HG03558 (cell line): ENCODE measurements around the gene FBXO27.
"Not testable (repeated sequence)": the region's sequence is repeated elsewhere in the genome, so short reads cannot be mapped to it uniquely, and the experiment has no call there.

Experiments
- ATAC-seq: cut with Tn5 transposase; IDR thresholded peaks from one replicate; pipeline ENCODE4 v1.9.1; 2021; ENCODE audit warnings: moderate number of reproducible peaks; ENCODE audit not compliant: unreplicated experiment; ENCODE audit errors: extremely low read depth

The FBXO27 gene

DNA sequence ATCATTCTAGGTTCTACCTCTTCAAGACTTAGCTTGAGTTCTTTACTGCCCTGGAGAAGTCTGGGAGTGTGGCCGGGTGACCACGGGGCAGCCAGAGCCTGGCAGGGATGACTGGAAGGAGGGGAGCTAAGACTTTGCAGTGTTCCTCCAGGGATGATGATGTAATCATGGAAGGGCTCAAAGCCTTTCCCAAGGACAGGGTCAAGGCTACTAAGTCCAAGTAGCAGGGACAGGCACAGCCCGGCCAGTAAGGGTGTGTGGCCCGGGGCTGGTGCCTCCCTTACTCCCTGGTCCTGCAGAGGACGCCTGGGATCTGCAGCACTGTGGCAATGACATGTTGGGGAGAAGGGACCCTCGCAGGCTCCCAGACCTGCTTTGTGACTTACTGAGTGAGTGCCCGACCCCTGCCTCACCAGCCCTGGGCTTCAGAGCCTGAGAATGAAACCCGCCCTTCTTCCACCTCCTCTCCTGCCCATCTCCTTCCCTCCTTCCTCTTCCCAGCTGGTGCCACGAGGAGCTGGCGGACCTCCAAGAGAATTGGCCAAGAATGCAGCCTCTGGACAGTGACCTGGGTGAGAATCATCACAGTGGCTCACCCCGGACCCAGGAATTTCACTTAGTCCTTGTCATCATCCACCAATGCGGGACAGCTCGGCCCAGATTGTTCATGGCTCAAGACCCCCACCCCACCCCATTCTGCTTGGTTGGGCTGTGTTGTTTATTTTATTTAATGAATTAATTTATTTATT, 41.2 kb downstream of the FBXO27 start:
- ATAC-seq: no peak

DNA sequence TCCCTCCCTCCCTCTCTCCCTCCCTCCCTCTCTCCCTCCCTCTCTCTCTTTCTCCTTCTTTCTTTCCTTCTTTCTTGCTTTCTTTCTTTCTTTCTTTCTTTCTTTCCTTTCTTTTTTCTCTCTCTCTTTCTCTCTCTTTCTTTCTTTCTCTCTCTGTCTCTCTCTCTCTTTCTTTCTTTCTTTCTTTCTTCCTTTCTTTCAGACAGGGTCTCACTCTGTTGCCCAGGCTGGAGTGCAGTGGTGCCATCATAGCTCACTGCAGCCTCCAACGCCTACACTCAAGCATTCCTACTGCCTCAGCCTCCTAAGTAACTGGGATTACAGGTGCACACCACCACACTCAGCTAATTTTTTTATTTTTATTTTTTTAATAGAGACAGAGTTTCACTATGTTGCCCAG, 42.7 kb downstream of the FBXO27 start:
- not testable (repeated sequence) for ATAC-seq

DNA sequence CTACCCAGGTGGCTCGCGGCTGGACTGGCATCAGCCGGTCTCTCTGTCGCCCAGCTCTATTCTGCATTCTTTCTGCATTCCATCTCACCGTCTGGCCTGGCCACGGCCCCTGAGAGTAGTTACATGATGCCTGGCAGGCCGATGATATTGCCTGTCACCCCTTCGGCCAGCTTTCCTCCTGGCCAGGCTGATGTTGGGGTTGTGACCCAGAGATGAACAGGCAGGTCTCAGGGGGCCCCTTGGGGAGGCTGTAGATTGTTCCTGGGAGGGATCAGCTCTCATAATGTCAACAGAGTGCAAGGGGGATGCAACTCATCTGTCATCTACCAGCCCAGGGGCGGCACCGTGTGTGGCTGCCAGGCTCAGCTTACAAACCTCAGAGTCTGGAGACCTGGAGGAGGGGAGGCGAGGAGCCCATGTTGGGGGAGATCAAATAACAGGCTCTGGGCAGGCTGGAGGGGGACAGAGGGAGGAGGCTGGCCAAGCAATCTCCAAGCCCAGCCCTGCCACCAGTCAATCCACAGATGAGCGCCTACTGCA, 43.2 kb downstream of the FBXO27 start:
- no peak for ATAC-seq

DNA sequence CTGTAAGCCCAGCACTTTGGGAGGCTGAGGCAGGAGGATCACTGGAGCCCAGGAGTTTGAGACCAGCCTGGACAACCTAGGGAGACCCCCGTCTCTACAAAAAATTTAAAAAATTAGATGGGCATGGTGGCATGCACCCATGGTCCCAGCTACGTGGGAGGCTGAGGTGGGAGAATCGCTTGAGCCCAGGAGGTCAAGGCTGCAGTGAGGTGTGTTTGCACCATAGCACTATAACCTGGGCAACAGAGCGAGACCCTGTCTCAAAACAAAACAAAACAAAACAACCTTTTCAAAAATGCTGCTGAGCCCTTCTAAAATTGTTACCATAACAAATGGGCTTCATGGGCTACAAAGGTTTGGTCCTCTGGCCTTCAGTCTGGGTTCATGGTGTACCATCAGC, 43.7 kb downstream of the FBXO27 start:
- ATAC-seq: not testable (repeated sequence)

DNA sequence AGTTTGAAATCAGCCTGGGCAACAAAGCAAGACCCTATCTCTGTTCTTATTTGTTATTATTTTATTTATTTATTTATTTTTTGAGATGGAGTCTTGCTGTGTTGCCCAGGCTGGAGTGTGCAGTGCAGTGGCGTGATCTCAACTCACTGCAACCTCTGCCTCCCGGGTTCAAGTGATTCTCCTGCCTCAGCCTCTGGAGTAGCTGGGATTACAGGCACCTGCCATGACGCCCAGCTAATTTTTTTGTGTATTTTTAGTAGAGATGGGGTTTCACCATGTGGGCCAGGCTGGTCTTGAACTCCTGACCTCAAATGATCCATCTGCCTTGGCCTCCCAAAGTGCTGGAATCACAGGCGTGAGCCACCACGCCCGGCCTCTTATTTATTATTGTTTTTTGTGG, 44.6 kb downstream of the FBXO27 start:
- ATAC-seq: not testable (repeated sequence)

DNA sequence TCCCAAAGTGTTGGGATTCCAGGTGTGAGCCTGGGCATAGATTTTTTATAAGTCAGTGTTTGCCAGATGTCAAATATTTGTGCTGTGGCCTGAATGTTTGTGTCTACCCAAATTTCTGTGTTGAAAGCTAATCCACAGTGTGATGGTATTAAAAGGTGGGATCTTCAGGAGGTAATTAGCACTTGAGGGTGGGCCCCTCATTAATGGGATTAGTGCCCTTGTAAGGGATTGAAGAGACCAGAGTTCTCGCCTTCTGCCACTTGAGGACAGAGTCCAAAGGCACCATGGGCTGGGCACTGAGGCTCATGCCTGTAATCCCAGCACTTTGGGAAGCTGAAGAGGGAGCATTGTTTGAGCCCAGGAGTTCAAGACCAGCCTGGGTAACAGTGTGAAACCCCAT, 47.1 kb downstream of the FBXO27 start:
- no peak for ATAC-seq

DNA sequence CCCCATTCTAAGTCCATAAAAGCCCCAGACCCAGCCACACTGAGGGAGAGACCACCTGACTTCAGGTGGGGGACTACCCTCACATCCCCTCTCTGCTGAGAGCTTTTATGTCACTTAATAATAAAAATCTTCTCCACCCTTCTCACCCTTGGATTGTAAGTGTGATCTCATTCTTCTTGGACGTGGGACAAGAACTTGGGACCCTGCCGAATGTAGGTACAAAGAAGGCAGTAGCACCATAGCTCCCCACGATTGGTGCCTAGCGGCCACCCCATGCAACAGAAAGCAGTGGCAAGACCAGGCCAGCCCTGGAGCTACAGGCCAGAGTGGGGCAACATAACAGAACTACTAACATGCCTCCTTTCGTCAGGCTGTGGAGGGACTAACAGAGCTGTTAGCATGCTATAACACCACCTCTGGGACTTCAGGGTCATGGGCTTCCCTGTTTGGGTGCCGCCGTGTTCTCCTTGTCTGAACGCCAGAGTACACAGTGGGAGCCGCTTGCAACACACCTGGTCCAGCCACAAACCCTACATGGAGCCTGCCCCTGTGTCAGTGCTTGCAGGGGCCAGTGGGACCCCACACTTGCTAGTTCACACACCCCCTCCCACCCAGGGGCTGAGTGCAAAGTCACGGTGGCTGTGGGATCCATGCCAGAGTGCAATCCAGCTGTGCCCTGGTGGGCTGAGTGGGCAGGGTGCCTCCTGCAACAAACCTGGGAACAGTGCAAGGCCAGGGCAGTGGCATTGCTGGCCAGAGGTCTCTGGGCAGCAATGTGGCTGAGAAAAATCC, 51.6 kb downstream of the FBXO27 start:
- ATAC-seq: no peak

DNA sequence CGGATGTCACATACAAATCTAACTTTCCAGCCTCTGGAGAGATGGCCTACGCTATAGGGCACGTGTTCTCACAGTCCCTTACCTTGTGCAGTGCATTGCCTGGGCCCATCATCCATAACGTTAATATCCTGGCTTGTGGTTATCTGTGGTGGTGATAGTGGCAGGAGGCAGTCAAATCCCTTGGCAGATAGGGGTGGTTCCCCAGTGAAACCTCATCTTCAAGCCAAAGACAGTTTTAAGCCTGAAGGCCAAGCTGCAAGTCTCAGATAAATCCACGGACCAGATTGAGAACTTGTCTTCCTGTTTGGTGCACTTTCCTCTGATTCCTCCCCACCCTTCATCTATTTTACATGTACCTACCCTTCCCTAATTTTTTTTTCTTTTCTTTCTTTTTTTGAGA, 52.5 kb downstream of the FBXO27 start:
- no peak for ATAC-seq

DNA sequence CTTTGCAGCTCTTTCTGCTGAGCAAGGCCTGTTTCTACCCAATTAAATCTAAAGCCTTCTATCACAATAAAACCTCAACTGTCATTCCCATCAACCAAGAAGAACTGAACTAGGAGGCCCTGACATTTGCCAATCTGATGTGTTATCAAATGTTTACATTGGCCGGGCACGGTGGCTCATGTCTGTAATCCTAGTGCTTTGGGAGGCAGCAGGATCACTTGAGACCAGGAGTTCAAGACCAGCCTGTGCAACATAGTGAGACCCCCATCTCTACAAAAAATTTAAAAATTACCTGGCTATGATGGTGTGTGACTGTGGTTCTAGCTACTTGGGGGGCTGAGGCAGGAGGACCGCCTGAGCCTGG, 54.0 kb downstream of the FBXO27 start:
- ATAC-seq: no peak

DNA sequence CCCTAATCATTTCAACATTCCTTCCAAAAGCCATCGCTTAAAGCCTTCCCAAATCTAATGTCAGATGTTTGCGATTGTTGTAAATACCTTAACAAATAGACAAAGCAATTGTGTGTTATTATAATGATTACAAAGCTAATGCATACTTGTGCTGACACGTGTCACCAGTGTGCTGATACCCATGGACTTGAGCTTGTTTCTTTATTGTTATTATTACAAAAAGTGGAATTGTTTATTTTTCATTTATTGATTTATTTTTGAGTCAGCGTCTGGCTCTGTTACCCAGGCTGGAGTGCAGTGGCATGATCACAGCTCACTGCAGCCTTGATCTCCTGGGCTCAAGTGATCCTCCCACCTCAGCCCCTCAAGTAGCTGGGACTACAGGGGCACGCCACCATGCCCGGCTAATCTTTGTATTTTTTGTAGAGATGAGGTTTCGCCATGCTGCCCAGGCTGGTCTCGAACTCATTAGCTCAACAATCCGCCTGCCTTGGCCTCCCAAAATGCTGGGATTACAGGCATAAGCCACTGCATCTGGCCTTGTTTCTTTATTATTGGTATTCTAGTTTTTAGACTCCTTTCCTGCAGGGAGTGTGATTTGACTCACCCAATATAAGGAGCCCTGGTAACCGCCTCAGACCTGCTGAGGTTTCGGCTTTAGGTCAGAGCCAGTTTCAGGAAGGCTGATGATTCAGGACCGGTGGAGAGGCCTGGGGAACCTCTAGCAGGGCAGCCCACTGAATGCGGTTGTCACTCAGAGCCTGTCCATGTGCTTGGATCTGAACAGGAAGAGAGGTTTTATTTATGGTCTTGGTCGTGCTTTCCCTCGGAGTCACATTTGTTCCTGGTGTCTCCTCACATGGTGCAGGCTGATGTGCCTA, 54.7 kb downstream of the FBXO27 start:
- no peak for ATAC-seq

DNA sequence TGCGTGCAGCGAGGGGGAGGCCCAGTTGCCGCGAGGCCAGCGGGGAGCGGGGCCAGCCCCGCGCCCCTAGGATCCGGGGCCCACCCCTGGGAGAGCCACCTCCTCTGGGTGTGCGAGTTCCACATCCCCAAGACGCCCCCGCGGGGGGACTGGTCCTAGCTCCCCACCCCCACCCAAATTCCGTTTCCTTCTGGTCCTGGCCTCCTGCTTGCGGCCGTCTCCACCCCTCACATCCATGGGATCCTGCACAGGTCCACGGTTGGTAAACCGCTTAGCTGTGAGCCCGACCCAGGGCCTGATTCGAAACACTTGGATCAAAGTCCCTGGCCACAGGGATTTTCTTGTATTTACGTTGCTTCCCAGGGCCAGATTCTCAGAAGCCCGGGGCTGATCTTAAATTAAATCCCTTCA, 56.5 kb downstream of the FBXO27 start:
- no peak for ATAC-seq

DNA sequence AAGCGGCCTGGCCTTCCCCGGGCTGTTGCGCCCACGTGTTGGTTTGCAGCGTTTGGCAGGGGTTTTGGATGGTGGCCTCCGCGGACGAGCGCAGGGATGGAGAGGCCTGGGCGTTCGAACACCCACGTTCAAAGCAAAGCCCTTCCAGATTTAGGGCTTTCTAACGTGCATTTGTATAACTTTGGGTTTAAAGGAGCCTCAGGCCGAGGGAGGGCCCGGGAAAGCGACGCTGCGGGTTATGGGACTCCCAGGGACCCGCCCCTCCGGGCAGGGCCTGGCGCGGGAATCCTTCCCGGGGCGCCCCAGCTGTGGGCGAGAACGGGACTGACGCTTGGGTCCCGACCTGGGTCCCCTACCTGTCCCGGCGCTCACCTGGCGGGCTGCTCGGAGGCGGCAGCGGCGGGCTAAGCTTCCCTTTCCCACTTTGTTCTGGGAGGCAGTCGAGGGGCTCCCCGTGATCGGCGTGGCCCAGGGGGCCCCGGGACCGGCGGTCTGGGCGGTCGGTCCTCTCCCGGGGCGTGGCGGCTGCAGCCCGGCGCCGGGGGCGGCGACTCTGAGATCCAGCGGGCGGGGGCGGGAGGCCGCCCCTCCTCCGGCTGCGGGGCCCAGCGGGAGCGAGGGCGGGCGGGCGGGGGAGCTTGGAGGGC, 57.0 kb downstream of the FBXO27 start, which contains the start of gene FBXO17:
FBXO17 (minus strand) TSS at position 529 of the 647 bp plus-strand sequence. CDS start 25,423 bp downstream, outside the sequence.
- no peak for ATAC-seq

DNA sequence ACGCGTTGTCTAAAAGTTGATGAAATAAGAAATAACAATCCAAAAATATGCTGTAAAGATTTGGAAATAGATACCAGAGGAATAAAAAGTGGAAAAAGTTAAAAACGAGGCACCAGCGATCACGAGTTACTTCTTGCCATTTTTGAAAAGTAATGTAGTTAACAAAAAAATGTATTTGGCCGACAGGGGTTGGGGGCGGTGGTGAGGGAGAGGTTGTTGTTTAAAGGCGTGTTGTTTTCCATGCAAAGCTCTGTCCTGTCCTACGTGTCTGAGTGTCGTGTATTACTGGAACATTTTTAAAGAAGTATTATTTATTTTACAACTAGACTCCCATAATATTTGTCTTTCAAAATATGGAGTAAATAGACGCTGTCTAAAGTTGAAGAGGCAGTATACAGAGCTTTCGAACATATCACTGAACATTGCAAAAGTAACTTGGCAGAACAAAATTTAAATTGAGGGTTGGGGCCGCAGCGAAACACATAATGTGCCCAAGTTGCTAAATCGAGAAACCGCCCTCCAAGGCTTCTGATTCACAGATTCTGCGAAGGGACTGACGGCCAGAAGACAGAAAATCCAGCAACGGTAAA, 57.6 kb downstream of the FBXO27 start:
- ATAC-seq: no peak
